Epithelial cell of esophagus (primary cell): ENCODE measurements around the gene VCL.

Source experiments
- DNase-seq: peaks from one replicate; pipeline ENCODE4 v3.0.0; 2010; ENCODE audit warnings: low read depth
- H3K4me3 ChIP-seq: 2 replicates; pipeline ENCODE4 v1.5.1; 2011; ENCODE audit warnings: mild to moderate bottlenecking, low read length, control low read depth
- CTCF ChIP-seq: IDR thresholded peaks from 2 replicates; pipeline ENCODE4 v1.5.1; 2011; ENCODE audit warnings: low read depth, mild to moderate bottlenecking, low read length, control low read depth, inconsistent platforms; ENCODE audit not compliant: insufficient read depth; ENCODE audit errors: missing control alignments

The VCL gene

GRCh38 chr10:74033702-74034101 lies 35.8 kb downstream of the VCL start:
- TF ChIP-seq CTCF: no peak
- no peak for DNase-seq

GRCh38 chr10:74034301-74034700 lies 36.4 kb downstream of the VCL start:
- TF ChIP-seq CTCF: no peak
- no peak for DNase-seq
- no peak overlapping the region for H3K4me3 ChIP-seq

More at GRCh38 chr10:74033702-74034101, 35.8 kb downstream of the VCL start:
- no peak overlapping the region for H3K4me3 ChIP-seq

- H3K4me3 ChIP-seq: no peak overlapping the region
- DNase-seq: no peak
- no peak for TF ChIP-seq CTCF
Observed at GRCh38 chr10:74035303-74035702, 37.4 kb downstream of the VCL start.

GRCh38 chr10:74036474-74036873 lies 38.6 kb downstream of the VCL start:
- H3K4me3 ChIP-seq: no peak overlapping the region
- no peak for TF ChIP-seq CTCF
- DNase-seq: no peak

- H3K4me3 ChIP-seq: no peak overlapping the region
- no peak for TF ChIP-seq CTCF
- DNase-seq: peak; percentile 49
Observed at GRCh38 chr10:74039561-74040145, 41.7 kb downstream of the VCL start.

GRCh38 chr10:74040200-74041126 lies 42.5 kb downstream of the VCL start:
- TF ChIP-seq CTCF: no peak
- no peak for DNase-seq
- H3K4me3 ChIP-seq: no peak overlapping the region
